Mononuclear cell (primary cell): ENCODE results near the gene ATXN1. TPM values are rescaled to one million over a fixed set of nuclear protein-coding genes. Genes with fewer than 3 reads are reported as not detected.
"Not testable (repeated sequence)": the region's sequence is repeated elsewhere in the genome, so short reads cannot be mapped to it uniquely, and the experiment has no call there.

ENCODE experiments used
- H3K27me3 ChIP-seq: 2 replicates; pipeline ENCODE4 v1.6.0; 2011; ENCODE audit warnings: low read length, control low read depth; ENCODE audit not compliant: insufficient read depth
- H3K4me1 ChIP-seq: 2 replicates; pipeline ENCODE4 v1.5.1; 2011; ENCODE audit warnings: mild to moderate bottlenecking, low read length, control low read depth; ENCODE audit not compliant: insufficient read depth
- H3K4me3 ChIP-seq: 2 replicates; pipeline ENCODE4 v1.5.1; 2011; ENCODE audit warnings: mild to moderate bottlenecking, low read length, moderate library complexity
- H3K9me3 ChIP-seq: 2 replicates; pipeline ENCODE4 v1.5.1; 2011; ENCODE audit warnings: low read depth, mild to moderate bottlenecking, control low read depth, low read length
- total RNA-seq: library from RNA; depleted of rRNA; stranded (reverse); fragments of >200 nt; gene quantifications from one replicate; pipeline ENCODE4 v1.2.3, GENCODE V29; 2012

The ATXN1 gene
- total RNA-seq, 1 donor: 83.4 TPM

DNA sequence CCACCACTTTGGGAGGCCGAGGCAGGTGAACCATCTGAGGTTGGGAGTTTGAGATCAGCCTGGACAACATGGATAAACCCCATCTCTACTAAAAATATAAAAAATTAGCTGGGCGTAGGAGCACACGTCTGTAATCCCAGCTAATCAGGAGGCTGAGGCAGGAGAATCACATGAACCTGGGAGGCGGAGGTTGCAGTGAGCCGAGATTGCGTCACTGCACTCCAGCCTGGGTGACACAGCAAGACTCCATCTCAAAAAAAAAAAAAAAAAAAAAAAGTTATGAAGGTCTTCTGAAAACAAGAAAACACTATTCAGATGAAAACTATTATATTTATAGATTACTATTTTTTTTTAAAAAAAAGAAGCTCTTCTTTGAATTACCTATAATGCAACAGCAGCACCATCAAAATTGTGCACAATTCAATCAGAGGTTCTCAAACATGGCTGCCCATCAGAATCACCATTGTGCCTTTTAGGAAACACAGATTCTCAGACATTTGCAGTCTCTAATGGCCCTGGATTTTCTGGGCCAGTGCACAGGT, 370.3 kb downstream of the ATXN1 start:
- not testable (repeated sequence) for H3K4me1 ChIP-seq, H3K27me3 ChIP-seq, H3K4me3 ChIP-seq, H3K9me3 ChIP-seq

DNA sequence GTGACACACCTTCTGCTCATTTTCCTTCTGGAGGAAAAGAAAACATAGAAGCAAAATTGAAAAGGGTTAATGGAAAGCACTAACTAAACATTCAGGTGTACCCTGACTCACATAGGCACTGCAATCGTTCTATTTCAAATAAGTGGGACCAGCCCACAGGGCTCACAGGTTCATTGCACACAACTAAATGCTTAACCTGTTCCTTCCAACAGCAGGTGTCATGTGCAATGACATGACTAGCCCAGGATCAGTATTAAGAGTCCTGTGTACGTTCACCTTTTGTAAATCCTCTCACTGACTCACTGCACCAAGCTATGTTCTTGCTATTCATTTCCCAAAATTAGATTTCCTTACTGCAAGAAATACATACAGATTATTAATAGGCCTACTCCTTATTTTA, 371.6 kb downstream of the ATXN1 start:
- Histone ChIP-seq H3K27me3 (no peaks in the 10 kb centered on the region), H3K9me3 (no peaks in the 10 kb centered on the region), H3K4me3 (no peak overlapping the region), H3K4me1 (no peaks in the 10 kb centered on the region)

DNA sequence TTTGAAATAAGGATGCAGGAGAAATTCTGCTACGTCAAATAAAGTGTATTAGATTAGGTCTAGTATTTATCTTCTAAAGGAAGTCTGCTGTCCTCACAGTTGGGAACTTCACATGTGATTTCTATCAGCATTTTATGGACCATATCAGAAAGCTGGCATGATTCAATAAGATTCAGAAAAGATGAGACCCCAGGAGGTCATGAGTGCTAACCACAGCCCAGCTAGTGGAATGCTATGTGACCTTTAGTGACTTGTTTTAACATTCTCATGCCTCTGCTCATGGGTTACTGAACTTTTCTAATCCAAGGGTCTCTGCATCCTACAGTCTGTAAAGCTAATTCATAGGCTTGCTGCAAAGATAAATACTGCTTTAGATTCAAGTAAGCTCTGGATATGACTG, 372.8 kb downstream of the ATXN1 start:
- Histone ChIP-seq H3K4me1 (no peaks in the 10 kb centered on the region), H3K4me3 (no peak overlapping the region), H3K9me3 (no peaks in the 10 kb centered on the region), H3K27me3 (no peaks in the 10 kb centered on the region)

DNA sequence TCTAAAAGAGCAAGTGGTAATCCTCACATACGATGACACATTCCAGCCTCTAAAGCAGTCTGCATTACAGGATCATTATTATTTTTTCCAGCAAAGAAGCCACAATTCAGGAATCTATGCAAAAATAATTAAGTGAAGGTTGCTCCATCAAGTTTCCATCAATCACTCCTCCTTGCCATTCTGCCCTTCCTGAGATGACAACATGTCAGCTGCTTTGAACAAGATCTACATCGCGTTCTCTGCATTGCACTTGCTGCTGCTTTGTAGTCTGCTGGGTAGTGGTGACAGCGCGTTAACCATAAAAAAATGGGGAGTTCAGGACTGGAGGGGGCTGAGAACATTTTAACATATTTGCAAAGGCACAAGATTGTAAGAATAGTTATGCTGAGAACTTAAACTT, 375.2 kb downstream of the ATXN1 start:
- Histone ChIP-seq H3K4me1 (no peaks in the 10 kb centered on the region), H3K27me3 (no peaks in the 10 kb centered on the region), H3K4me3 (no peak overlapping the region), H3K9me3 (no peaks in the 10 kb centered on the region)

DNA sequence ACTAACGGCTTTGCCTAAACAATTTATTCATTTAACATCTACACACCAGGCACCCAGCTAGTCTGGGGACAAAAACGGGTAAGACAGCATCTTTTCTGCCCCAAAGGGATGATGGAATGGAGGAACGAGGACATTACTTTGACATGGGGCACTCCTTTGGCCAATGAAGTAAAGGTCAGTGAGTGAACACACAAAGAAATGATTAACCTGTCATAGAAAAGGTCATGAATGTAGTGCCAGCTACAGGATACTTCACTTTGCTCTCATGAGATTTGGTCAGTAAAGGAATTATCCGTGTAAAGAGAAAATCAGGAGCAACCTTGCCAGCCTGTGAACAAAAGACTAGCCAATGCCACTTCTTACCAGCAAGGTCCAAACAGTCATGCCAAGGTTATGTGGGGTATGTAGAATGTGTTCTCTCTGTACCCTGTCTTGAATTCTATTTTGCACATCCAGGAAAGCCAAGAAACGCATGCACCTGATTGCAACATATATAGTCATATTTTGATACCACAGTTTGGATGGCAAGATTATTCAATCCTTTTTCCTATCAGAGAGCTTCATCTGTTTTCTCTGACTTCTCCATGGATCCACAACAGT, 377.6 kb downstream of the ATXN1 start:
- no peaks in the 10 kb centered on the region for H3K4me1 ChIP-seq
- no peak overlapping the region for H3K4me3 ChIP-seq
- no peaks in the 10 kb centered on the region for H3K27me3 ChIP-seq
- no peaks in the 10 kb centered on the region for H3K9me3 ChIP-seq

DNA sequence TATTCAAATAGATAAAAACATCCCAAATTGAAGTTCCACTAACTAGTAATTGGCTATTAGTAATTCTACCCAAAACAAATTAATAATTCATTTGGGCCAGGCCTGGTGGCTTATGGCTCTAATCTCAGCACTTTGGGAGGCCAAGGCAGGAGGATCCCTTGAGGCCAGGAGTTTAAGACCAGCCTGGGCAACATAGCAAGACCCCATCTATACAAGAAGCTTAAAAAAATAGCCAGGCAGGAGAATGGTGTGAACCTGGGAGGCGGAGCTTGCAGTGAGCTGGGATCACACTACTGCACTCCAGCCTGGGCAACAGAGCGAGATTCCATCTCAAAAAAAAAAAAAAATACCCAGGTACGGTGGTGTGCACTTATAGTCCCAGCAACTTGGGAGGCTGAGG, 379.3 kb downstream of the ATXN1 start:
- H3K4me3 ChIP-seq, H3K9me3 ChIP-seq, H3K27me3 ChIP-seq, H3K4me1 ChIP-seq: not testable (repeated sequence)

DNA sequence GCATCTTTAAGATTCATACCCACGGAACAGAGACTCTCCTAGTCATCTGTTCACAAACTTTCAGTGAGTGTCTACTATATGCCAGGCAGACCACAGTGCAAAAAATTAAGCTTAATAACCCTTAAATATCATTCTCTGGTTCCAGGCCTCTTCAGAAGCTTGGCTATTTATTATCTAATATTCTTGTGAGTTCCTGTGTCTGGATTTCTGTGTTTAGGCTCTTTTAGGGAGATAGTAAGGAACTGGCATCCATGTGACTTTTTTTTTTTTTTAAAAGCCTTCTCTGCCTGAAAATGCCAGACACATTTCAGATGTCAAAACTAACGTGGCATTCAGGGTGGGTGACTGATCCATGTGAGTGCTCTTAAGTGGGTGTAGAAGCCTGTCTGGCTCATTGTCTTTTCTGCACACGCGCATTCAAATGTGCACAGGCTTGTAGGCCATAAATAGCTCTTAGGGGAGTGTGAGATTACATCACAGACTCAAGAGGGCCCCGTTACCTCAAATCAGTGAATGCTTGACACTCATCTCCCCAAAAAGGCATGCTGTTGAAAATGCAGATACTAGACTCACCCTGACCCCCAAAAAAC, 380.9 kb downstream of the ATXN1 start:
- Histone ChIP-seq H3K9me3 (no peaks in the 10 kb centered on the region), H3K4me3 (no peak overlapping the region), H3K27me3 (no peaks in the 10 kb centered on the region), H3K4me1 (no peaks in the 10 kb centered on the region)

DNA sequence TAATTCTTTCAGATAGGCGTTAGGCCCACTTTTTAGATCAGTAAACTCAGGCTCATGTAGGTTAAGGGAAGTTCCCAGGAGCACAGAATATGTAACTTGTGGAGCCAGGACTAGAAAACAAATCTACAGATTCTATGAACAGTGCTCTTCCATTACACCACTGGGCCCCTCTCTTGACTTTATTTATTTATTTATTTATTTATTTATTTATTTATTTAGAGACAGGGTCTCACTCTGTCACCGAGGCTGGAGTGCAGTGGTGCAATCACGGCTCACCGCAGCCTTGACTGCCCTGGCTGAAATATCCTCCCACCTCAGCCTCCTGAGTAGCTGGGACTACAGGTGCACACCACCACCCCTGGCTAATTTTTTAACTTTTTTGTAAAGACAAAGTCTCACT, 382.9 kb downstream of the ATXN1 start:
- H3K9me3 ChIP-seq, H3K4me1 ChIP-seq, H3K27me3 ChIP-seq, H3K4me3 ChIP-seq: not testable (repeated sequence)

DNA sequence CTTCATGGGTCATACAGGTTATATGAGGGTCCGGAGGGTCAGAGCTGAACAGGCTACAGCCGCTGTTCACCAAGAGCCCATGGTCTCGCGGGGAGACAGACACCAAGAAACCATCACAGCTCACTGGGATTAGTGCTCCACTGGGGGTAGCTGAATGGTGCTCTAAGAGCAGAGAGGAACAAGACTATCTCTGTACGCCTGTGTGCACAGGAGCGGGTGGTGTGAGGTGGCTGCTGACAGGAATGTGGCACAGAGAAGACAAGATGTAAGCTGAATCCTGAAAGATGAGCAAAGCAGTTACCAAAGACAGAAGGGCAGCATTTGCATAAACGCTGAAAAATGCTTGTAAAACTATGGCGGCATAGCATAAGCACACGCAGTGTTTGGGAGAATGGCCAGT, 383.8 kb downstream of the ATXN1 start:
- Histone ChIP-seq H3K4me1 (no peaks in the 10 kb centered on the region), H3K27me3 (no peaks in the 10 kb centered on the region), H3K4me3 (no peak overlapping the region), H3K9me3 (no peaks in the 10 kb centered on the region)

DNA sequence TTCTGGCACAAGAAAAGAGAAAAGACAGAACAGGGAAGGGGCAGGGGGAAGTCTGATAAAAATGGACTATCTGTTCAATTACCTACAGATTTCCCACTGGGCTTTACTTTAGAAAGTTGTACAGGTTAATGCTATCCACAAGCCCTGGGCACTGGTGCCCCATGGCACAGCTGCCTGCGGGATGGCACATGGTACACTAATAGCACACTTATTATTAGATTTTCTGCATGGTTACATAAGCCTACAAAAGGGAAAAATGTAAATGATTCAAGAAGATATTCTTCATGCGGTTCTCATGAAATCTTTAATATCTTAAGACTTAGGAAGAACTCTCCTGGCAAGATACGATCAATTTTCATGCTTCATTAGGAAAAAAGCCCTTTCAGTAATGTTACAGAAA, 385.4 kb downstream of the ATXN1 start:
- no peaks in the 10 kb centered on the region for H3K9me3 ChIP-seq
- H3K4me1 ChIP-seq: no peaks in the 10 kb centered on the region
- no peak overlapping the region for H3K4me3 ChIP-seq
- H3K27me3 ChIP-seq: no peaks in the 10 kb centered on the region

DNA sequence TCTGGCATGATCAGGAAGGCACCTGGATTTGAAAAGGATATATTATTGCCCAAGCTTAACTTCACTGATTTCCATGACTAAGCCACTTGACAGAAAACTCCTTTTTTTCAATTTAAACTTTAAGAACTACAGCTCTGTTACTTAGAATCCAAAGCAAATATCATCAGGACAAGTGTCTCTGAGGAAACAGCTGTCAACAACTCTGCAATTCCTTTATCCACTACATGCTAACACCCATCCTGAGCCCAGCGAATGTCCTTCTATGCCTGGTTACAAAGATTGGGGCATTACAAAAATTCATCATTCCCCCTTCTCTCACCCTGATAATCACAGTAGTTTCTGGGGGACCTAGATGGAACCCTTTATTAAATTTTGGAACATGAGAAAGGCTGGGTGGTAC, 386.1 kb downstream of the ATXN1 start:
- Histone ChIP-seq H3K4me1 (no peaks in the 10 kb centered on the region), H3K9me3 (no peaks in the 10 kb centered on the region), H3K27me3 (no peaks in the 10 kb centered on the region), H3K4me3 (no peak overlapping the region)

DNA sequence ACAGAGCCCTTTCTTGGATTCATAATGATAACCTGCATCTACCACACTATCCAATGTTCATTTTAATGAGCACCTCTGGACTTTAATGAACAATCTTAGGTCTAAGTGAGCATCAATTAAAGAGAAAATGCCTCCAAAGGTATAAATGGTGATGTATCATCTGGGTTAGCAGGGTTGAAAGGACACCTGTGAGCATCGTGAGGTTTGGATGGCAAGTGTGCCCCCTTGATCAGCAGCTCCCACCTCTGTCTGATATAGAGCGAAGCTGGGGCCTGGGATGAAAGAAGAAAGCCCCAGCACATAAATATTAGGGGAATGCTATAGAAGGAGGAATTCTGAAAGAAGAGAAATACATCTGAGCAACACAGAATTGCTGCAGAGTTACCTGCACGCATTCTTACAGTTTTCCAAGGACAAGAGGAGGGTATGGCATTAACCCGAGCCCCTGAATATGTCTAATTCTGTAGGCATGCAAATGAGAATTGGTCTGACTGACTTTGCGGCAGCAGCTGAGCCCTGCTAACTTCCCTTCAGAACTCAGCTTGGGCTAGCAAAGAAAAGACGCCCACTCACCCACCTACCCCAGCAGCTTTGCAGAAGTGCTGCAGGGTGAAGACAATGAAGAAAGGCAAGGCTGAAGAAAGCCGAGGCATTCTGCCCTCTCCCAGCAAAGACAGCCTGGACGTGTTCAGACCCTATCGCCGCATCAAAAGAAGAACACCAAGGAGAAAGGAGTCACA, 386.6 kb downstream of the ATXN1 start:
- Histone ChIP-seq H3K27me3 (no peaks in the 10 kb centered on the region), H3K4me3 (no peak overlapping the region), H3K9me3 (no peaks in the 10 kb centered on the region), H3K4me1 (no peaks in the 10 kb centered on the region)

DNA sequence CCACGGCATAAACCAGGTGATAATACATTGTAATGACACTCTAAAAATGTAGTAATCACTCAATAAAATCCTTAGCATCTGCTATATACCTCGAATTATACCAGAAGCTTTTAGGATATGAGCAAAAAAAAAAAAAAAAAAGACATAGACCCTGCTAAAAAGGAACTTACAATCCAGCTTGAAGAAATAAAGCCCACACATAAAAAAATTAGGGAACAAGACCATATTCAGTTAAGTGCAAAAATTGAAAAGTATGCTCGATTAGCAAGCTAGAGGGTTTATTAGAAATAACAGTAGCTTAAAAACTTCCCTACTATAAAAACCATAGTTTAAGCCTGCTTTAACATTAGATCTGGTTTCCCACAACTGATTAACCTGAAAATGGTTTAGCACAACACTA, 387.2 kb downstream of the ATXN1 start:
- no peaks in the 10 kb centered on the region for H3K9me3 ChIP-seq
- H3K4me3 ChIP-seq: no peak overlapping the region
- H3K27me3 ChIP-seq: no peaks in the 10 kb centered on the region
- H3K4me1 ChIP-seq: no peaks in the 10 kb centered on the region

DNA sequence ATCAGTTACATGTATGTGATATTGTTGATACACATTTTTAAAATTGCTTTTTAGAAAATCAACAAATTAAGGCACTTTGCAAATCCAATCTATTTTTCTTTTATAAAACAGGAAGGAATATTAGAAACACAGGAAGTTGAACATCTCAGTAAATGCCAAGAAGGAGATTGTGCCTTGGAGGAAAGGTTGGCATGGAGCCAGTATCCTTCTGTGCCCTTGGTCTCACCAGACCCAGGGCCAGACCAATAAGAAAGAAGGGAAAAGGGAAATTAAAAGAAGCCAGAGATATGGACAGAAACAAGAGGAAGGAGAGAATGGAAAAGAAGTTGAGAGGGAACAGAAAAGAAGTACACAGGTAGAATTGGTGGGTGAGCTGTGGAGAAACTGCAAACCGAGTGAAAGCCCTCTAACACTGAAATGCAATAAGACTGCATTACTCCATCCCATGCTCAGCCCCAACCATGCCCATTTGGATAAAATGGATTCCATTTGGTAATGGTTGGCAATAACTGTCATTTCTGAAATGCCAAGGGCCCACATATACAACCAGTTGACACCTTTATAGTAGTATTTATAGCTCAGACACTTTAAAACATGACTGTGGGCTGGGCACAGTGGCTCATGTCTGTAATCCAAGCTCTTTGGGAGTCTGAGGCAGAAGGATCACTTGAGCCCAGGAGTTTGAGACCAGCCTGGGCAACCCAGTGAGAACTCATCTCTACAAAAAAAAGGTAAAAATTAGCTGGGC, 389.1 kb downstream of the ATXN1 start:
- Histone ChIP-seq H3K27me3 (no peaks in the 10 kb centered on the region), H3K9me3 (no peaks in the 10 kb centered on the region), H3K4me3 (no peak overlapping the region), H3K4me1 (no peaks in the 10 kb centered on the region)

DNA sequence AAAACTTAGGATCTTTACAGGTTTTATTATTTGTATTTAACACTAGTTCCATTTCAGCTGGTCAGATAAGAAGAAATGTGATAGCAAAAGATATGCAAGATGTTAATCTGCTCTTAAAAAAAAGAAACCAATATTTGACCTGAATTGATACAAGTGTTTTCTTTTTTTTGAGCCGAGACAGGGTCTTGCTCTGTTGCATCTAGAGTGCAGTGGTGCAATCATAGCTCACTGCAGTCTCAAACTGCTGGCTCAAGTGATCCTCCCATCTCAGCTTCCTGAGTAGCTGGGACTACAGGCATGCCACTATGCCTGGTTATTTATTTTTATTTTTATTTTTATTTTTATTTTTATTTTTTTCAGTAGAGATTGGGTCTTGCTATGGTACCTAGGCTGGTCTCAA, 389.9 kb downstream of the ATXN1 start:
- H3K4me1 ChIP-seq: no peaks in the 10 kb centered on the region
- H3K27me3 ChIP-seq: no peaks in the 10 kb centered on the region
- no peak overlapping the region for H3K4me3 ChIP-seq
- H3K9me3 ChIP-seq: no peaks in the 10 kb centered on the region
